SK-N-SH (cell line): ENCODE data around the gene DACT2. TPM values are rescaled to one million over a fixed set of nuclear protein-coding genes. Genes with fewer than 3 reads are reported as not detected.

Experiments
- CTCF ChIA-PET: fragments of 300-600, 350-600 bp; formaldehyde crosslinking; extraction: SDS; loops from one replicate; lab custom pipeline; 2021; lab: Yijun Ruan, JAX
- POLR2A ChIA-PET: fragments of 350-600 bp; sonication (Branson Sonifier 250); formaldehyde crosslinking; extraction: SDS; loops from one replicate; lab custom pipeline; 2020; ENCODE audit warnings: antibody characterized with exemption, inconsistent platforms; lab: Yijun Ruan, JAX
- DNase-seq: peaks from one replicate; pipeline ENCODE4 v3.0.0; 2012
- H2AFZ ChIP-seq: fragments of 200-600 bp; sonication (generic); 2 replicates; pipeline ENCODE4 v1.8.1; 2016; ENCODE audit warnings: antibody characterized with exemption, mild to moderate bottlenecking, low read depth
- H3F3A ChIP-seq: fragments of 200-600 bp; sonication (generic); replicated peaks from 2 replicates; pipeline ENCODE3; 2016; ENCODE audit warnings: antibody characterized with exemption, mild to moderate bottlenecking; ENCODE audit not compliant: insufficient read depth
- H3K27ac ChIP-seq, 2 experiments: fragments of 200-500 bp in 1 of 2; fragments of 200-600 bp in 1 of 2; sonication (Bioruptor generic) in 1 of 2; sonication (generic), shearing (Covaris generic) in 1 of 2; 2 replicates each; pipeline versions ENCODE4 v1.5.1 to v1.6.1; 2014 to 2016; ENCODE audit warnings: low read depth in 2 of 2, inconsistent platforms in 1 of 2, low read length in 1 of 2, mild to moderate bottlenecking in 1 of 2, mixed read lengths in 1 of 2
- H3K27me3 ChIP-seq: fragments of 200-600 bp; sonication (generic), shearing (Covaris generic); 2 replicates; pipeline ENCODE4 v1.6.1; 2016; ENCODE audit warnings: mixed run types; ENCODE audit not compliant: insufficient read depth
- H3K36me3 ChIP-seq, 2 experiments: fragments of 200-500 bp in 1 of 2; fragments of 200-600 bp in 1 of 2; sonication (Bioruptor generic) in 1 of 2; sonication (generic) in 1 of 2; replicated peaks in 1 of 2; 2 replicates each; pipeline versions ENCODE3 to v1.5.1; 2014 to 2016; ENCODE audit warnings: low read length in 1 of 2, mild to moderate bottlenecking in 1 of 2; ENCODE audit not compliant: insufficient read depth in 2 of 2, control insufficient read depth in 1 of 2
- H3K4me1 ChIP-seq, 2 experiments: fragments of 200-500 bp in 1 of 2; fragments of 200-600 bp in 1 of 2; sonication (Bioruptor generic) in 1 of 2; sonication (generic), shearing (Covaris generic) in 1 of 2; 2 replicates each; pipeline versions ENCODE4 v1.5.1 to v1.6.1; 2014 to 2016; ENCODE audit warnings: low read depth in 1 of 2, low read length in 1 of 2, mixed run types in 1 of 2; ENCODE audit not compliant: insufficient read depth in 2 of 2, control insufficient read depth in 1 of 2
- H3K4me2 ChIP-seq: fragments of 200-600 bp; sonication (generic), shearing (Covaris generic); 2 replicates; pipeline ENCODE4 v1.6.1; 2017; ENCODE audit warnings: mixed run types
- H3K4me3 ChIP-seq, 2 experiments: fragments of 200-500 bp in 1 of 2; fragments of 200-600 bp in 1 of 2; sonication (Bioruptor generic) in 1 of 2; sonication (generic), shearing (Covaris generic) in 1 of 2; 2 replicates each; pipeline versions ENCODE4 v1.5.1 to v1.8.1; 2014 to 2016; ENCODE audit warnings: low read depth in 2 of 2, inconsistent platforms in 1 of 2, low read length in 1 of 2, mild to moderate bottlenecking in 1 of 2, mixed read lengths in 1 of 2, moderate library complexity in 1 of 2
- H3K79me2 ChIP-seq: fragments of 200-600 bp; sonication (generic); 2 replicates; pipeline ENCODE4 v1.8.1; 2017; ENCODE audit warnings: mild to moderate bottlenecking; ENCODE audit not compliant: insufficient read depth
- H3K9ac ChIP-seq: fragments of 200-600 bp; sonication (generic); 2 replicates; pipeline ENCODE4 v1.6.1; 2017; ENCODE audit warnings: mixed run types
- H3K9me2 ChIP-seq: fragments of 200-600 bp; sonication (generic); 2 replicates; pipeline ENCODE4 v1.6.1; 2017; ENCODE audit warnings: mixed run types
- H3K9me3 ChIP-seq: fragments of 200-600 bp; sonication (generic); 2 replicates; pipeline ENCODE4 v1.6.1; 2017; ENCODE audit warnings: mixed run types, mild to moderate bottlenecking, moderate library complexity
- H4K20me1 ChIP-seq: fragments of 200-600 bp; sonication (generic); 2 replicates; pipeline ENCODE4 v1.6.1; 2017; ENCODE audit warnings: mild to moderate bottlenecking, mixed run types; ENCODE audit not compliant: insufficient read depth
- CHD2 ChIP-seq: fragments of 150-350 bp; IDR thresholded peaks from 2 replicates; pipeline ENCODE4 v1.6.1; 2018; ENCODE audit warnings: low read length; ENCODE audit not compliant: partially characterized antibody
- CTCF ChIP-seq: fragments of 200-600 bp; sonication (generic); IDR thresholded peaks from 2 replicates; pipeline ENCODE4 v1.6.1; 2017; ENCODE audit warnings: antibody characterized with exemption, mild to moderate bottlenecking, moderate library complexity
- ELF1 ChIP-seq: IDR thresholded peaks from 2 replicates; pipeline ENCODE4 v1.4.0; 2012
- EP300 ChIP-seq, 2 experiments: IDR thresholded peaks; 2 replicates each; pipeline versions ENCODE4 v1.4.0 to v1.6.1; 2012; ENCODE audit warnings: borderline replicate concordance in 1 of 2, low read depth in 1 of 2, low read length in 1 of 2
- EZH2phosphoT487 ChIP-seq: fragments of 200-600 bp; sonication (generic); IDR thresholded peaks from 2 replicates; pipeline ENCODE4 v1.6.1; 2017; ENCODE audit warnings: low read depth, mixed run types, mild to moderate bottlenecking, antibody characterized with exemption, moderate library complexity, borderline replicate concordance
- FOSL2 ChIP-seq: IDR thresholded peaks from 2 replicates; pipeline ENCODE4 v1.4.0; 2012; ENCODE audit warnings: low read depth, mild to moderate bottlenecking, moderate library complexity, borderline replicate concordance
- FOXM1 ChIP-seq: IDR thresholded peaks from 2 replicates; pipeline ENCODE4 v1.4.0; 2012; ENCODE audit warnings: low read depth, mild to moderate bottlenecking
- GABPA ChIP-seq: IDR thresholded peaks from 2 replicates; pipeline ENCODE4 v1.4.0; 2012; ENCODE audit warnings: low read depth, mild to moderate bottlenecking
- IRF3 ChIP-seq: fragments of 150-350 bp; IDR thresholded peaks from 2 replicates; pipeline ENCODE4 v1.6.1; 2016; ENCODE audit warnings: mild to moderate bottlenecking, low read depth, low read length
- JUND ChIP-seq: IDR thresholded peaks from 2 replicates; pipeline ENCODE4 v1.4.0; 2012
- MXI1 ChIP-seq: IDR thresholded peaks from 2 replicates; pipeline ENCODE4 v1.6.1; 2012; ENCODE audit warnings: mild to moderate bottlenecking, low read depth, low read length, improper control_type of control experiment
- POLR2AphosphoS5 ChIP-seq: IDR thresholded peaks from 2 replicates; pipeline ENCODE4 v1.6.1; 2012; ENCODE audit warnings: low read depth, low read length
- RCOR1 ChIP-seq: fragments of 150-350 bp; IDR thresholded peaks from 2 replicates; pipeline ENCODE4 v1.6.1; 2017; ENCODE audit warnings: antibody characterized with exemption, low read length
- REST ChIP-seq: IDR thresholded peaks from 2 replicates; pipeline ENCODE4 v1.6.1; 2012; ENCODE audit warnings: mild to moderate bottlenecking, low read depth, low read length, moderate library complexity
- RFX5 ChIP-seq: IDR thresholded peaks from 2 replicates; pipeline ENCODE4 v1.6.1; 2012; ENCODE audit warnings: mild to moderate bottlenecking, improper control_type of control experiment, low read length
- USF1 ChIP-seq: IDR thresholded peaks from 2 replicates; pipeline ENCODE4 v1.4.0; 2012; ENCODE audit warnings: low read depth, borderline replicate concordance
- YY1 ChIP-seq: IDR thresholded peaks from 2 replicates; pipeline ENCODE4 v1.4.0; 2012; ENCODE audit warnings: low read depth, mild to moderate bottlenecking
- WGBS: methylation state at CpG from one replicate; pipeline ENCODE4 v1.1.6; 2017; ENCODE audit warnings: low lambda C conversion rate; 5-methylcytosine and 5-hydroxymethylcytosine counted together
- polyA plus RNA-seq, 3 experiments: library from polyadenylated mRNA; depleted of rRNA; stranded (reverse); fragments of >200 nt; gene quantifications; 2 replicates each; pipeline ENCODE4 v1.2.3, GENCODE V29; 2012

The DACT2 gene
- polyA plus RNA-seq, 1 of the 3 experiments (the other 2 are of a cell fraction): not detected

GRCh38 chr6:168303982-168304751, 15.4 kb downstream of the DACT2 start:
- POLR2A ChIA-PET: no interaction called here
- WGBS: 58% methylated on average over 16 of the region's 16 CpGs

More at GRCh38 chr6:168303982-168304751, 15.4 kb downstream of the DACT2 start:
- no peak for DNase-seq
- Histone ChIP-seq H3K9me2 (no peaks in the 10 kb centered on the region), H3K79me2 (no peaks in the 10 kb centered on the region), H2AFZ (no peak overlapping the region), H3K27ac (no peak overlapping the region), H3K4me3 (no peak overlapping the region), H3K36me3 (no peaks in the 10 kb centered on the region), H3K4me1 (peaks cover 0 to 12% of the 10 kb centered on the region in 2 experiments; a peak in 2 of 4 replicates), H3K27me3 (no peaks in the 10 kb centered on the region), H4K20me1 (no peaks in the 10 kb centered on the region), H3K9me3 (no peaks in the 10 kb centered on the region), H3F3A (no peaks in the 10 kb centered on the region), H3K9ac (no peak overlapping the region), H3K4me2 (no peak overlapping the region)
- TF ChIP-seq FOSL2 (no peak), JUND (no peak), RFX5 (no peak), EP300 (IDR thresholded peaks at IDR 0.05; ENCODE audit: borderline replicate concordance in 1 of 2, low read depth in 1 of 2, low read length in 1 of 2) (no peak), IRF3 (no peak), CTCF (no peak), REST (no peak), ELF1 (no peak), CHD2 (no peak), POLR2AphosphoS5 (no peak), GABPA (no peak), FOXM1 (no peak), USF1 (no peak), YY1 (no peak), EZH2phosphoT487 (no peak), MXI1 (no peak), RCOR1 (no peak)
- CTCF ChIA-PET: interaction anchor here (0.8 kb wide), 1 partner anchor 51 kb away, joined by 3 read pairs; no protein-coding TSS in a partner anchor
